SH-SY5Y (cell line): Measurements from ENCODE around the gene MYT1.

Source experiments
- GATA2 ChIP-seq: IDR thresholded peaks from 2 replicates; pipeline ENCODE4 v1.6.1; 2011; ENCODE audit warnings: mild to moderate bottlenecking, low read depth, low read length
- GATA3 ChIP-seq: IDR thresholded peaks from 2 replicates; pipeline ENCODE4 v1.6.1; 2011; ENCODE audit warnings: low read depth, mild to moderate bottlenecking, low read length, moderate library complexity

DNA sequence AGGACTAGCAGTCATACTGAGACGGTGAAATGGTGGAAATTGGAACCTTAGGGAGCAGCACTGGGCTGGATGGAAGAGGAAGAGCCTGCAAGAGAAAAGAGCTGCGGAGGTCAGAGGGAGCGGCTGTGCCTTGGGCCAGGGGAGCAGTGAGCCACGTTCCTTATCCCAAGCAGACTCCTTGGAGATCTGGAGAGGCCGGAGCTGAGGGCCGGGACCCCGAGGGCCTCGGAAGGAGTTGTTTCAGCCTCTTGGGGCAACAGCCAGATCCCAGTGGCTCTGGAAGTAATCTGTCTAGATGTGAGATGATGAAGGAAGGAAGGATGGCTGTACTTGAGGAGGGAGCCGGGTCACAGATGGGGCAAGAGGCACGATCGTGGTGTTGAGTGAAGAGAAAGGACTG is 107.4 kb downstream of the MYT1 start:
- TF ChIP-seq GATA2 (no peak), GATA3 (no peak)
